G401 (cell line): Measurements from ENCODE around the gene CNOT9. TPM values are rescaled to one million over a fixed set of nuclear protein-coding genes. Genes with fewer than 3 reads are reported as not detected.
A peak's percentile ranks its signal among the peaks of the same experiment; 100 is the strongest.
"Not testable (repeated sequence)": the region's sequence is repeated elsewhere in the genome, so short reads cannot be mapped to it uniquely, and the experiment has no call there.

Source experiments
- DNase-seq: peaks from one replicate; pipeline ENCODE4 v3.0.0-alpha.2; 2015; ENCODE audit warnings: low spot score
- in situ Hi-C: cut with HindIII; loops from 2 replicates; pipeline ENCODE4 v1.10.0; 2016; ENCODE audit warnings: low sequenced_read_pairs, mixed read lengths
- total RNA-seq: library from RNA; depleted of rRNA; stranded (reverse); fragments of >200 nt; shearing (Covaris generic); gene quantifications from 2 replicates; pipeline ENCODE4 v1.2.3, GENCODE V29; 2014; rRNA removed

Gene CNOT9, protein sequence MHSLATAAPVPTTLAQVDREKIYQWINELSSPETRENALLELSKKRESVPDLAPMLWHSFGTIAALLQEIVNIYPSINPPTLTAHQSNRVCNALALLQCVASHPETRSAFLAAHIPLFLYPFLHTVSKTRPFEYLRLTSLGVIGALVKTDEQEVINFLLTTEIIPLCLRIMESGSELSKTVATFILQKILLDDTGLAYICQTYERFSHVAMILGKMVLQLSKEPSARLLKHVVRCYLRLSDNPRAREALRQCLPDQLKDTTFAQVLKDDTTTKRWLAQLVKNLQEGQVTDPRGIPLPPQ
- 85.2 and 92.8 TPM in 2 replicates for total RNA-seq

DNA sequence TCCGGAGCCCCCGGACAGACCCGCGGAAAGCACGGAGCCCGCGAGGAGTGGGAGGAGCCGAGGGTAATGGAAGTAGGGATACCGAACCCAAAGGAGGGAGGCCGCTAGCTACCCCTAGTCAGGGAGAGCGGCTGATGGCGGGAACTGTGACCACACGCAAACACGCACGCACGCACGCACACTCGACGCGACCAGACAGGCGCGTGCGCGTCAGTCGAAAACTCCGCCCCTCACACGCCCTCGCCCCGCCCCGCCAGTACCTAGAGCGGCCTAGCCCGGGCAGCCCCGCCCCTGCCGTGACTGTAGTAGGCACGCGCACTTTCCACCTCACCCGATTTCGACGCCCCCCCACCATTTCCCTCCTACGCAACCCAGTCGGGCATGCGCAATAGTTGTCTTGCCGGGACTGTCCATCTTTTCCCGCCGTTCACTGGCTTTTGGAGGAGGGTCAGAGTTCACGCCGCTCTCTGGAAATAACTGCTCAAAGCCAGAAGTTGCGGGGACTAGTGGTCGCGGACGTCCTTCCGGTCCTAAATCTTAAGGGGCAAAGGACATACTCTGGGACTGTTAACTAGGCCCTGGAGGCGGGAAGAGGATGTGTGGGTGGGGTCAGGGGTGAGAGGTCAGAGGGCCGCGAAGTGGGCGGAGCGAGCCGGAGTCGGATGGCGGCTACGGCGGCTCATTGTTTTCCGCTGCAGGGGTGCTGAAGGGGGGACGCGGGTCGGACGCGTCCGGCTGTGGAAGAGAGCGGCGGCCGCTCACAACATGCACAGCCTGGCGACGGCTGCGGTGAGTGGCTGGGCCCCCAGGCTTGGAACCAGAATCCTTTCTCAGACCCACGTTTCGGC is at the start of gene CNOT9, which contains the start of gene USP37:
CNOT9 (plus strand) TSS at position 650 of the 848 bp plus-strand sequence; CDS start at position 766, 116 bp downstream.
USP37 (minus strand) TSS at position 162 of the 848 bp plus-strand sequence. CDS start 9,698 bp downstream, outside the sequence.
- in situ Hi-C loops = no loop called here
- DNase-seq = peak; percentile 99

DNA sequence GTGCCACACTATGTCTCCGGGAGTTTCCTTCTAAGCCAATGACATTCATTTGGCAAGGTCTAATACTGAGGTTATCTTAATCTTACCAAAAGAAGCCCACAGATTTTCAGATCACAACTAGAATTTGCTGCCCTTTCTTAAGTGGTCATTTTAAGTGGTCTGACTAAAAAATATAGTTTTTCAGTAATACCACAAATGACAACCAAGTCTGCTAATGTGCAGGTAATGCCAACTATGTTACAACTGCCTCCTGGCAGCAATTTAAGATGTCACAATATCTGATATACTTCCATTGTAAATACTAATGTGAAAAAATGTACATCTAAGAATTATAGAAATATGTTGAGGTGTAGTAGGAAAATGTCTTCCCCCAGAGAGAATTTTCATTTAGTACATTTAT is 49.8 kb upstream of the CNOT9 start:
- in situ Hi-C loops = no loop called here
- no peak for DNase-seq

DNA sequence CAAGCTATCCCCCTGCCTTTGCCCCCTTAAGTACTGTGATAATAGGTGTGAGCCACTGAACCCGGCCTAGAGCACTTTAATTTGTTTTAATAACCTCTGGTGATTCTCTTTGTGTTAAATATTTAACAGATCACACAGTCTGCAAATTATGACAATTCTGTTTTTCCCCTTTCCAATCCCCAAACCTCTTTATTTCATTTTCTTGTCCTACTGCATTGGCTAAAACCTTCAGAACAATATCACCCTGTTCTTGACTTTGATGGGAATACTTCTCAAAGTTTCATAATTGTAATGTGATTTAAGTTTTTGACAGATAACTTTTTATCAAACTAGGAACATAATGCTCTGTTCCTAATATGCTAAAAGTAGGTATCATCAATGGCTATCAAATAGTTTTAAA is 45.0 kb upstream of the CNOT9 start:
- in situ Hi-C loops = no loop called here
- no peak for DNase-seq

DNA sequence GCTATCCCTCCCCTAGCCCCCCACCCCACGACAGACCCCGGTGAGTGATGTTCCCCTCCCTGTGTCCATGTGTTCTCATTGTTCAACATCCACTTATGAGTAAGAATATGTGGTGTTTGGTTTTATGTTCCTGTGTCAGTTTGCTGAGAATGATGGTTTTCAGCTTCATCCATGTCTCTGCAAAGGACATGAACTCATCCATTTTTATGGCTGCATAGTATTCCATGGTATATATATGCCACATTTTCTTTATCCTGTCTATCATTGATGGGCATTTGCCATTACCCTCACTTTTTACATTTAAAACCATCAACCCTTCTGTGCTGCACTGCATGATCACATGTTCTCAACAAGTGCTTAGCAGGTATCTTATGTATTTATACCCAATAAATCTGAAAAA is 40.2 kb upstream of the CNOT9 start:
- DNase-seq, in situ Hi-C loops: not testable (repeated sequence)

DNA sequence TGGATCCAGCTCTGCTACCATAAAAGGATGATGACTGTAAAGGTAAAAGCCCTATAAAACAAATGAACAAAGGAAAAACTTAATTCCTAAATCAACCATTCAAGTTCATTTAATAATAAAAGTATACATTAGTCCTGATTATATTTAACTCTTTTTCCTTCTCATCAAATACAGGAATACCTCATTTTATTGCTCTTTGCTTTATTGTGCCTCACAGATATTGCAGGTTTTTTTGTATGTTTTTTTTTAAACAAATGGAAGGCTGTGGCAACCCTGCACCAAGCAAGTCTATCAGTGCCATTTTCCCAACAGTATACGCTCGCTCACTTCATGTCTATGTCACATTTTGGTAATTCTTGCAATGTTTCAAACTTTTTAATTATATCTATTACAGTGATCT is 38.6 kb upstream of the CNOT9 start:
- in situ Hi-C loops = no loop called here
- DNase-seq = no peak

DNA sequence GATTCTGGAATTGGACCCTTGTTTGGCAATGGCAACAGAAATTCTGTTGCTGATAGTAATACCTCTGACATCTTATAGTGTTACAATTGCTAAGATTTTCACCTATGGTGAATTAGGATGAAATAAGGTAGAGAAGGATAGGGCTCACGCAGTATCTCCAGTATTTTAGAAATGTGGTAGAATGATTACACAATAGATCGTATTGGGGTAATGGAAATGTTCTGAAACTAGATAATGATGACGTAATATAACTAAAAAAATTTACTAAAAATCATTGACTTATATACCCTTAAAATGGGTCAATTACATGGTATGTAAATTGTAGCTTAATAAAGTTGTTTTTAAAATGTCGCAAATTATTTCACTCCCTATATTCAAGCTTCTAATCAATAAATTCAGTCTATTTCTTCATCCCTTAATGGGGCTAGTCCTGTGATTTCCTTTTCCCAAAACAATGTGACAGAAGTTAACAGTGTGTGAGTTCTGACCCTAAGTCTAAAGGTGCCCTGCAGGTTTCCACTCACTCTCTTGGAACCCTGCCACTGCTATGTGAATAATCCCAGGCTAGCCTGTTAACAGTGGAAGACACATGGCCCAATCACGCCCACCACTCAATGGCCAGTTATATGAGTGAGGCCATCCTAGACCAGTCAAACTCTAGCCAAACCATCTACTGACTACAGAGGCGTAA is 31.7 kb upstream of the CNOT9 start:
- in situ Hi-C loops = no loop called here

DNA sequence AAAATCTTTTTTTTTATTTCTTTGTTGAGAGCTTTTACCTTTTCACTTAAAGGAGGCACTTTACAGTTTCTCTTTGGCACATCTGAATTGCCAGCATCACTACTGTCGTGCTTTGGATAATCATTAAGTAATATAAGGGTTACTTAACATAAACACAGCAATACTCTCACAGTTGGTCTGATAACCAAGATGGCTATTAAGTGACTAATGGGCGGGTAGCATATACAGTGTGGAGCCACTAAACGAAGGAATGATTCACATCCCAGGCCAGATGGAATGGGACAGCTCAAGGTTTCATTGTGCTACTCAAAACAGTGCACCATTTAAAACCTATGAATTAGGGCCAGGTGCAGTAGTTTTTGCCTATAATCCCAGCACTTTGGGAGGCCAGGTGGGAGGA is 28.6 kb upstream of the CNOT9 start:
- in situ Hi-C loops = no loop called here
- DNase-seq = no peak

More for the DNA sequence above, 31.7 kb upstream of the CNOT9 start:
- peak; percentile 1 for DNase-seq

DNA sequence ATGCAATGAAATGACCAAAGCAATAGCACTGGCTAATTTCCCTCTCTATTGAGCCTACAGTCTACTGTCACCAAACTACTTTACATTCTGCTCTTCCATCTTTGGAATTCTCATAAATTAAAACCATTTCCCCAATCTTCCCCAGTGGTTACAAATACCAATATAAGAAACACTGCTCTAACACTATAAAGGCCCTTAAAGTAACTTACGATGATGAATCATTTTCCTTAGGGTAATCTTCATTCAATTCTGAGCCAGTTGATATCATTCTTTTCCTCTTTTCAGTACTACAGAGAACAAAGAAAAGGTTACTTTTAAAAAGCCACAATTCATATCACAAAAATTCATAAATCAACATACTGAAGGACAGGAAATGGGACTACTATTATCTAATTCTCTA is 22.6 kb upstream of the CNOT9 start:
- DNase-seq = no peak
- in situ Hi-C loops = no loop called here

DNA sequence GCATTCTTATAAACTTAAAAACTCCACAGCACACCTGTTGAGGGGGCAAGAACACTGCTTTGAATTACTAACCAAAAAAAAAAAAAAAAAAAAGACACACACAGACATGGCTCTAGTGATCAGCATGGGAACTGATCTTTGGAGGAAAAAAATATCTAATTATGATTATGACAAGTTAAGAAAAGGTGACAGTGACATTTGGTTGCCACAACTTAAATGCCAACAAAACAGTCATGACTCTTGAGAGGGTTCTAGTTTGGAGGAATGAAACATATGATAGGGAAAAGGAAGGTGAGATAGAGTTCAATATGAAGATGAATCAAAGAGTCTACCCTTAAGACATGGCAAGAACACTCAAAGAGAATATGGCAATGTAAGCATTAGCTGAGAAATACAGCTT is 21.1 kb upstream of the CNOT9 start:
- in situ Hi-C loops = no loop called here
- DNase-seq = no peak

DNA sequence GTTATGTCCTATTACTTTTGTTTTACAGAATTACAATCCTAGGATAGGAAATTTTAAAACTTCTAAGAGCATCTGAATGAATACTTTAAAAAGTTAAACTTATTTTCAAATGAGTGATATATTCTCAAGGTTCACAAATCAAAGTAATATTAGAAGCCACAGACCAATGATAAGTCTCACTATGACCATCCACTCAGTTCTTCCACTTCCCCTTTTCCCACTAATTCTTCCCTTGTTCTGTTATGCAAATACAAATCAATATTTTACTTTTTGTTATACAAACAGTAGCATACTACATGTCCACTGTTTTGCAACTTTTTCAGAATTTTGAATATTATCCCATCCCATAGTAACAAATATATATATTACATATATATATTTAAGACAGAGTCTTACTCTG is 20.7 kb upstream of the CNOT9 start:
- in situ Hi-C loops = no loop called here

DNA sequence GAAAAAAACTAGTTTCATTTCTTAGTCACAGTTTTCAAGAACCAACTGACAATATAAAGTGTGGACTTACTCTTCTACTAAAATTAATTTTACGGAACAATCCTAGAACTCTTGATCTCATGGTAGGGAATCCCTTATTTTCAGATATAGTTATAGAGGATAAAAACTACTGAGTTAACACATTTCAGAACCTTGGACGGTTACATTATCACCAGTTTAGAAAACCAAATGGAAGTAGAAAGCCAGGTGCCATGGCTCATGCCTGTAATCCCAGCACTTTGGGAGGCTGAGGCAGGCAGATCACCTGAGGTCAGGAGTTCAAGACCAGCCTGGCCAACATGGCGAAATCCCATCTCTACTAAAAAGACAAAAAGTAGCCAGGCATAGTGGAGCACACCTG is 14.4 kb upstream of the CNOT9 start:
- in situ Hi-C loops, DNase-seq: not testable (repeated sequence)

More for the DNA sequence above, 20.7 kb upstream of the CNOT9 start:
- DNase-seq = no peak

DNA sequence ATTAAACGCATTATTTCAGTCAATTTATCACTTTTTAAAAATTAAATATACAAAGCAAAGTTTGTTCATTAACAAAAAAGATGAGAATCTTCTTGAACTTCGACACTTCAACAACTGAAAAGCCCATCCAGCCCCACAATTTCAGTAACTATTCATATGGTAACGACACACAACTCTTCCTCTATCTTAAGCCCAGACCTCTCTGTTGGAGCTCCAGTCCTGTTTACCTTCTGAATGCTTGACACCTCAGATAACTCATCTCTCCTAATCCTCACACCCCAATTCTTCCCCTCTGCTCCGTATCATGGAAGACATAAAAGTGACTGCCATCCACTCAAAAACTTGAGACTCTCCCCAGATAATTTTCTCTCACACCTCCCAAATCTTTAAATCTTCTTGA is 13.1 kb upstream of the CNOT9 start:
- no peak for DNase-seq
- in situ Hi-C loops = no loop called here

DNA sequence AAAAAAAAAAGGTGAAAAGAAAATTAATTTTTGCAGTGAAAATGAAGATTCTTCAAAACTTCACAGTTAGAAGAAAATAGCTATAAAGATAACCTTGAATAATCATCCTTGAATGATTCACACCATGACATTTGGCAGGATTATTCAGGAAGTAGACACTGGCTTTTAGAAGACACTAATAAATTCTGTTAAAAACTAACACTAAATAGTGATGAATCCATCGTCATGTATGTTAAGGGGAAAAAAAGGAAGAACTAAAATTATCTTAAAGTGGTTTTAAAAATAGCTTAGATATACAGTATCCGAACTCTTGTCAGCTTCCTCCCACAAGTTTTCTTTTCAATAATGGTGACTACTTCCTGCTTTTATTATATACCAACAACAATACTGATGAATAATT is 10.7 kb upstream of the CNOT9 start:
- no peak for DNase-seq
- in situ Hi-C loops = no loop called here

DNA sequence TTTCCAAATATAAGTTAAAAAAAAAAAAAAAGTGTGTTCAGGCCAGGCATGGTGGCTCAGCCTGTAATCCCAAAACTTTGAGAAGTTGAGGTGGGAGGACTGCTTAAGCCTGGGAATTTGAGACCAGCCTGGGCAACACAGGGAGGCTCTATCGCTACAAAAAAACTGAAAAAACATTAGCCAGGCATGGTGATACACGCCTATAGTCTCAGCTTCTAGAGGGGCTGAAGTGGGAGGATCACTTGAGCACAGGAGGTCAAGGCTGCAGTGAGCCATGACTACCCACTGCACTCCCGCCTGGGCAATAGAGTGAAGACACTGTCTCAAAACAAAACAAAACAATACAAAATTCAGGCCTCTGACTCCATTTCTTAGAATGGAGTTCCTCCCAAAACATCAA is 9.7 kb upstream of the CNOT9 start:
- in situ Hi-C loops = no loop called here
- DNase-seq = no peak

DNA sequence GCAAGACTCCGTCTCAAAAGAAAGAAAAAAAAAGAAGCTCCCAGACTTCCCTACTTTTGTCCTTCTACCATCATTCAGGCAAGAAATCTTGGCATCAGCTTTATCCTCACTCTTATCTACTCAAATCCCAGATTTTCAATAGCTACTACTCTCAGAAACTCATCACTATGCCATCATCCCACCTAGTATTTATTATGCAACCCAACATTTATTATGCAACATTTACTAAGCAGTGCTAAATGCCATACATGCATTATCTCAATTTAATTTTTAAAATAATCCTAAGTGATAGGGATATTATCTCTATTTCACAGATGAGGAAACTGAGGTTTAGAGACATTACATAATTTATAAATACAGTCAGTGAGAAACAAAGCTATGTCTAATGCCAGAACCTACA is 4.6 kb upstream of the CNOT9 start:
- DNase-seq = no peak
- in situ Hi-C loops = no loop called here

DNA sequence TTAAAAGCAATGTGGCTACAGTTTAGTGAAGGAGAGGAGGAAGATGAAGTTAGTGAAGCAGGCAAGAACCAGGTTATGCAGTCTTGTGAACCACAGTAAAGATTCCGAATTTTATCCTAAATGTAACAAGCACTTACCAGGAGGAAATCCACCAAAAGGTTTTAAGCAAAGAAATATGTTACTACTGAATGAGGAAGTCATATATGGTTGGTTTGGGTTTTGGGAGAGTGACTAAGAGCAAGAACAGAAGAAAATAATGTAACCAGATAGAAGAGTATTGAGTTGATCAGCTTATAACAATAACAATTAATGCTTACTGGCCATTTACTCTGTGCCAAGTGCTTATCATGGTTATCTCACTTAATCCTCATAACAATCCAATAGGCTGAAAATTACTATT is 2.3 kb upstream of the CNOT9 start:
- in situ Hi-C loops = no loop called here
- DNase-seq = no peak

DNA sequence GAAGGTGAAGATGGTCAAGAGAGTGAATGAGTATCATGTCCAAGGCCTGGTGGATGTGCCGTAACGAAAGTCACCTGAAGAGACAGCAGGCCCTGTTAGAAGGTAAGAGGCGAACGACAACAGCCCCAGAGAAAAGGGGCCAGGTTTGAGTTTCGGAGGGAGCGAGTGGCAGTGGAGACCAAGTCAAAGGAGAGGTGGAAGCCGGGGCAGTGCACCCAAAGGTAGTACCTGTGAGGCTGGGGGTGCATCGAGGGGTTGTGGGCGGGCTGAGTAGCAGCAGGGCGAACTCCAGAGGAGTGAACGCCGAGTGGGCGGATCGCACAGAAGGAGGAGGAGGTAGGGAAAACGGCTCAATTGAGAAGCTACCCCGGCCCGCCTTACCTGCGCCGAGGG is 846 bp upstream of the CNOT9 start:
- in situ Hi-C loops = no loop called here
- DNase-seq = no peak

DNA sequence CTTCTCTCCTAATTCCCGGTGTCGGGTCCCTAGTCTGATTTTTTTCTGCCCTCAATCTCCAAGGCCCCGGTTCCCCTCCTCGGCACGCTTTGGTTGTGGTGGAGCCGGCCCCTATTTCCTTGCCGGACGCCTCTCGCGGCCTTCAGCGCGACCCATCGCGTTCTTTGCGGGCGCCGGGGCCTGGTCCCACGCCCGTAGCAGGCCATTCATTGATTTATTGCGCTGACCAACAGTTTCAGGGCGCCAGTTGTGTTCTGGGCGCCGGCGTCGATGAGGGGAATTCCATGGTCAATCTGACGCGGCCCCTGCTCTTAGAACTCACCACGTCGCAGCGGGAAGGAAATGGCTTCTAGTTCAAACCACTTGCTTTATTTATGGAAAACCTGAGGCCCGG is 396 bp downstream of the CNOT9 start:
- in situ Hi-C loops = no loop called here
- DNase-seq = peak; percentile 27

DNA sequence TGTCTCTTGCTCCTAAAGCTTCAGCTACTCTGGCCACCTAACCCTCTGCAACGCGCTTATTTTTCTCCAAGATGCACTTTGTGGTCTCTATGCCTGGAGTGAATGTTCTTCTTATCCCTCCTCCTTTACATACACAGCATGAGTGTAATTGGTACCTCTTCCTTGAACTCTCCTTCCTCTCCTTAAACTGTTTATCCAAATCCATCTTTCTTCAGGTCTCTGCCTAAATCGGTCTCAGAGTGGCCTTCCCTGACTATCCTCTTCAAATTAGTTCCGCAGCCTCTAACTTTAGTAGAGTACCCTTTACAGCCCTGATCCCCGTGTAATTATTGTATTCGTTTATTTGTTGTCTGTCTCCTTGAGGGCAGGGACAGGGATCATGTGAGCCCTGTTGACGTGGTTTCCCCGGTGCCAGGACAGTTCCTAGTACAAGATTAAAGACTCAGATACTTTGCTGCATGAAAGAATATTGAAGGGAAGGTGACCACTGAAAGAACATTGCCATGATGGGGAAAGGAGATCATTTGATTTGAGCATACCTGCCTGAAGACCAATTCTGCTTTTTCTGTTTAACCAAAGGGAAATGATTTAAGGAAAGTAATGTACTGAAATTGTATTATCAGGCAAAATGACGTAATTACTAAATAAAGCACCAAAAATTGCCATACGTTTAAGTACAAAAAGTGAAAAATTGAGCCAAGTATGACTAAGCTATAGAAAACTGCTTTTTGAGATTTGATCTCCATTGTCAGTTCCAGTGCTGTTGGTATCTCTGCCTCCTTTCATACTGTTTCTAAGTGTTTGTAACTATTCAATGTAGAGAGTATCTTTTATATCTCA is 1.2 kb downstream of the CNOT9 start:
- DNase-seq = no peak
- in situ Hi-C loops = no loop called here
